OCI-LY1 (cell line): ENCODE results near the gene TIMMDC1.

Experiments
- EZH2 ChIP-seq: fragments of 200-600 bp; sonication (generic), shearing (Covaris generic); IDR thresholded peaks from 2 replicates; pipeline ENCODE4 v1.8.0; 2017; ENCODE audit warnings: borderline replicate concordance, mixed run types, mild to moderate bottlenecking, antibody characterized with exemption, low read length, moderate library complexity, mixed read lengths
- TF ChIP-seq, protein P1 (sequence below): fragments of 200-600 bp; sonication (generic), shearing (Covaris generic); IDR thresholded peaks from 2 replicates; pipeline ENCODE4 v1.5.1; 2017; ENCODE audit warnings: mild to moderate bottlenecking, antibody characterized with exemption, low read length, moderate library complexity, mixed read lengths

DNA sequence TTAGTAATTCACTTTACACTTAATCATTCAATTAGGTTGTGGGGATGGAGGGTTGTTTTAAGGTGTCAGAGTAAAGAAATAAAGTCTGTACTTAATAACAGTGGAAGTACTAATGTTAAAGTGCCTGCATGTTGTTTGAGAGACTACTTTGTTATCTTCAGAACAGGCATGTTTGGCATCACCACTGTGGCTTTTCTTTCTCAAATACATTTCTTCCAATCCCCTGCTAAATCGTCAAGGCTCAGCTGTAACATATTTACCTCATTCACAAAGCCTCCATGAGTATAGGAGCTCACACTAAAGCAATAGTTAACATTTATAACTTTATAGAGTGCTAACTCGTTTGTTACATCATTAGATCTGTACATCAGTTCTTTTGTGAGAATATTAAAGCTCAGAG is 2.6 kb downstream of the TIMMDC1 start:
- TF ChIP-seq, protein P1, sequence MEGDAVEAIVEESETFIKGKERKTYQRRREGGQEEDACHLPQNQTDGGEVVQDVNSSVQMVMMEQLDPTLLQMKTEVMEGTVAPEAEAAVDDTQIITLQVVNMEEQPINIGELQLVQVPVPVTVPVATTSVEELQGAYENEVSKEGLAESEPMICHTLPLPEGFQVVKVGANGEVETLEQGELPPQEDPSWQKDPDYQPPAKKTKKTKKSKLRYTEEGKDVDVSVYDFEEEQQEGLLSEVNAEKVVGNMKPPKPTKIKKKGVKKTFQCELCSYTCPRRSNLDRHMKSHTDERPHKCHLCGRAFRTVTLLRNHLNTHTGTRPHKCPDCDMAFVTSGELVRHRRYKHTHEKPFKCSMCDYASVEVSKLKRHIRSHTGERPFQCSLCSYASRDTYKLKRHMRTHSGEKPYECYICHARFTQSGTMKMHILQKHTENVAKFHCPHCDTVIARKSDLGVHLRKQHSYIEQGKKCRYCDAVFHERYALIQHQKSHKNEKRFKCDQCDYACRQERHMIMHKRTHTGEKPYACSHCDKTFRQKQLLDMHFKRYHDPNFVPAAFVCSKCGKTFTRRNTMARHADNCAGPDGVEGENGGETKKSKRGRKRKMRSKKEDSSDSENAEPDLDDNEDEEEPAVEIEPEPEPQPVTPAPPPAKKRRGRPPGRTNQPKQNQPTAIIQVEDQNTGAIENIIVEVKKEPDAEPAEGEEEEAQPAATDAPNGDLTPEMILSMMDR: no peak
- no peak for TF ChIP-seq EZH2
